ENCODE data around the gene ZSCAN31. TPM values are rescaled to one million over a fixed set of nuclear protein-coding genes. Genes with fewer than 3 reads are reported as not detected.

The ZSCAN31 gene
- total RNA-seq, 1 donor from 2014 or later: 12.1 TPM

DNA sequence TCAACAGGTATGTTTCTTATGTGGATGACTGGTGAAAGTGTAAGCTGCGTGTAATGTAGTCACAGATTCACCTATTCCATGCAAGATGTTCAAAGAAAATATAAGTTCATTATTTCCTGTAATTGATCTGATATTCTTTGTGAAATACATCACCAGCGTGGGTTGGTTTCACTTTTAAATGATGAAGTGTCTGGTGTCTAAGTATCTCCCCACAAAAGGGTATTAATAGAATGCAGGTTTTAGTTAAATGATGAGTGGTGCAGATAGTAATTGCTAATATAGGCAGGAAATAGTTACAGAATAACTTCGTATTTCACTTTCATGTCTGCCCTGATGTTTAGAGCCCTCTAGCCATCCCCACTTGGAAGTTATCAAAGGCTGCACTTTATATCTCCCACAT is 32.4 kb downstream of the ZSCAN31 start:
- Histone ChIP-seq H3K27me3 (ENCODE audit: control insufficient read depth, insufficient read depth, low read length) (no peaks in the 10 kb centered on the region), H3K4me3 (ENCODE audit: low read depth, low read length) (no peak overlapping the region), H3K36me3 (ENCODE audit: control insufficient read depth, insufficient read depth, low read length) (no peaks in the 10 kb centered on the region)
- FAIRE-seq: no peak
- DNase-seq (ENCODE audit: low read depth): no peak
- TF ChIP-seq, protein P1, sequence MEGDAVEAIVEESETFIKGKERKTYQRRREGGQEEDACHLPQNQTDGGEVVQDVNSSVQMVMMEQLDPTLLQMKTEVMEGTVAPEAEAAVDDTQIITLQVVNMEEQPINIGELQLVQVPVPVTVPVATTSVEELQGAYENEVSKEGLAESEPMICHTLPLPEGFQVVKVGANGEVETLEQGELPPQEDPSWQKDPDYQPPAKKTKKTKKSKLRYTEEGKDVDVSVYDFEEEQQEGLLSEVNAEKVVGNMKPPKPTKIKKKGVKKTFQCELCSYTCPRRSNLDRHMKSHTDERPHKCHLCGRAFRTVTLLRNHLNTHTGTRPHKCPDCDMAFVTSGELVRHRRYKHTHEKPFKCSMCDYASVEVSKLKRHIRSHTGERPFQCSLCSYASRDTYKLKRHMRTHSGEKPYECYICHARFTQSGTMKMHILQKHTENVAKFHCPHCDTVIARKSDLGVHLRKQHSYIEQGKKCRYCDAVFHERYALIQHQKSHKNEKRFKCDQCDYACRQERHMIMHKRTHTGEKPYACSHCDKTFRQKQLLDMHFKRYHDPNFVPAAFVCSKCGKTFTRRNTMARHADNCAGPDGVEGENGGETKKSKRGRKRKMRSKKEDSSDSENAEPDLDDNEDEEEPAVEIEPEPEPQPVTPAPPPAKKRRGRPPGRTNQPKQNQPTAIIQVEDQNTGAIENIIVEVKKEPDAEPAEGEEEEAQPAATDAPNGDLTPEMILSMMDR (IDR thresholded peaks at IDR 0.05; ENCODE audit: insufficient read depth, low read length, severe bottlenecking): no peak

- no peak overlapping the region for H3K4me3 ChIP-seq (ENCODE audit: low read depth, low read length)
- H3K36me3 ChIP-seq (ENCODE audit: control insufficient read depth, insufficient read depth, low read length): no peaks in the 10 kb centered on the region
- DNase-seq (ENCODE audit: low read depth) (no peak), FAIRE-seq (no peak)
- no peaks in the 10 kb centered on the region for H3K27me3 ChIP-seq (ENCODE audit: control insufficient read depth, insufficient read depth, low read length)
- TF ChIP-seq, protein P1 (IDR thresholded peaks at IDR 0.05; ENCODE audit: insufficient read depth, low read length, severe bottlenecking): no peak
Measured at GRCh38 chr6:28296520-28297060, 39.4 kb downstream of the ZSCAN31 start.

GRCh38 chr6:28295326-28295725 is 40.6 kb downstream of the ZSCAN31 start:
- H3K27me3 ChIP-seq (ENCODE audit: control insufficient read depth, insufficient read depth, low read length): no peaks in the 10 kb centered on the region
- no peak for FAIRE-seq
- DNase-seq (ENCODE audit: low read depth): no peak
- TF ChIP-seq, protein P1 (IDR thresholded peaks at IDR 0.05; ENCODE audit: insufficient read depth, low read length, severe bottlenecking): no peak
- H3K36me3 ChIP-seq (ENCODE audit: control insufficient read depth, insufficient read depth, low read length): no peaks in the 10 kb centered on the region
- H3K4me3 ChIP-seq (ENCODE audit: low read depth, low read length): no peak overlapping the region

- DNase-seq (ENCODE audit: low read depth) (no peak), FAIRE-seq (no peak)
- H3K4me3 ChIP-seq (ENCODE audit: low read depth, low read length): no peak overlapping the region
- H3K36me3 ChIP-seq (ENCODE audit: control insufficient read depth, insufficient read depth, low read length): no peaks in the 10 kb centered on the region
- no peaks in the 10 kb centered on the region for H3K27me3 ChIP-seq (ENCODE audit: control insufficient read depth, insufficient read depth, low read length)
- TF ChIP-seq, protein P1 (IDR thresholded peaks at IDR 0.05; ENCODE audit: insufficient read depth, low read length, severe bottlenecking): no peak
Measured at GRCh38 chr6:28291573-28291972, 44.4 kb downstream of the ZSCAN31 start.

DNA sequence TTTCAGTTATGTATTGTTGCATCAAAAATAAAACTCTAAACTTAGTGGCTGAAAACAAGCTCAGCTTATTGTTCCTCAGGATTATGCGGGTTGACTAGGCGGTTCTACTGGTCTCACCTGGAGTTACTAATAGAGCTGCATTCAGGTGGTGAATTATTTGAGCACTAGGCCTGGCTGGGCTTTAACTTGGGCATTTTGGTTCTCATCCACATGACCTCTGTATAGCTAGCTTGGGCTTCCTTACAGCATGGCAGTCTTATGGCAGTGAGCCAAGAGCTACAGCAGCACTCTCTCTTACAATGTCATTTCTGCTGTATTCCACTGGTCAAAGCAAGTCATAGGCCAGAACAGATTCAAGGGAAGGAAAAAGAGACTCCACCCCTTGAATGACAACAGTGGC is 53.0 kb downstream of the ZSCAN31 start:
- Histone ChIP-seq H3K27me3 (ENCODE audit: control insufficient read depth, insufficient read depth, low read length) (no peaks in the 10 kb centered on the region), H3K36me3 (ENCODE audit: control insufficient read depth, insufficient read depth, low read length) (no peaks in the 10 kb centered on the region), H3K4me3 (ENCODE audit: low read depth, low read length) (no peak overlapping the region)
- TF ChIP-seq, protein P1 (IDR thresholded peaks at IDR 0.05; ENCODE audit: insufficient read depth, low read length, severe bottlenecking): no peak
- no peak for FAIRE-seq
- DNase-seq (ENCODE audit: low read depth): no peak

All from bronchial epithelial cell (primary cell).